IMR-90 (cell line): Measurements from ENCODE around the gene MIEF2. TPM values are rescaled to one million over a fixed set of nuclear protein-coding genes. Genes with fewer than 3 reads are reported as not detected.

Source experiments
- ATAC-seq: fragments of 200-7000 bp; cut with Tn5 transposase; 2 replicates; pipeline ENCODE4 v1.9.1; 2020; ENCODE audit warnings: low read depth, mild to moderate bottlenecking, moderate library complexity
- BruUV-seq: library from RNA; stranded (reverse); fragments of 400-500 nt; replicated peaks from 2 replicates; lab custom pipeline; 2021; lab: Mats Ljungman, UMichigan
- CTCF ChIA-PET: fragments of 300-600 bp; formaldehyde crosslinking; extraction: SDS; loops from one replicate; lab custom pipeline; 2021; ENCODE audit warnings: antibody characterized with exemption; lab: Yijun Ruan, JAX
- POLR2A ChIA-PET: fragments of 300-600 bp; sonication (Branson Sonifier 250); formaldehyde crosslinking; loops from one replicate; lab custom pipeline; 2022; ENCODE audit warnings: antibody characterized with exemption; ENCODE audit not compliant: unreplicated experiment; lab: Charles Lee
- DNase-seq: peaks from one replicate; pipeline ENCODE4 v3.0.0; 2013
- H2AFZ ChIP-seq: replicated peaks from 2 replicates; pipeline ENCODE3; 2013; ENCODE audit warnings: low read length, mild to moderate bottlenecking; ENCODE audit not compliant: poor library complexity
- H2AK5ac ChIP-seq: 2 replicates; pipeline ENCODE4 v1.6.1; 2013; ENCODE audit warnings: low read depth, low read length, inconsistent platforms
- H2AK9ac ChIP-seq: replicated peaks from 2 replicates; pipeline ENCODE3; 2013; ENCODE audit warnings: mild to moderate bottlenecking, low read depth, low read length, moderate library complexity; ENCODE audit not compliant: poor library complexity
- H2BK120ac ChIP-seq: 2 replicates; pipeline ENCODE4 v1.6.1; 2013; ENCODE audit warnings: low read depth, low read length, inconsistent platforms
- H2BK15ac ChIP-seq: 3 replicates; pipeline ENCODE4 v1.6.1; 2013; ENCODE audit warnings: low read depth, low read length, inconsistent platforms
- H2BK20ac ChIP-seq: 2 replicates; pipeline ENCODE4 v1.6.1; 2013; ENCODE audit warnings: low read depth, mild to moderate bottlenecking, inconsistent platforms, low read length, moderate library complexity
- H2BK5ac ChIP-seq: 2 replicates; pipeline ENCODE4 v1.6.1; 2013; ENCODE audit warnings: mild to moderate bottlenecking, low read depth, low read length, inconsistent platforms; ENCODE audit not compliant: poor library complexity, severe bottlenecking
- H3K14ac ChIP-seq: replicated peaks from 2 replicates; pipeline ENCODE4 v1.6.1; 2013; ENCODE audit warnings: low read depth, low read length, inconsistent platforms
- H3K18ac ChIP-seq: 2 replicates; pipeline ENCODE4 v1.6.1; 2013; ENCODE audit warnings: low read depth, low read length, control low read depth
- H3K23ac ChIP-seq: 2 replicates; pipeline ENCODE4 v1.6.1; 2013; ENCODE audit warnings: low read depth, low read length, inconsistent platforms
- H3K27ac ChIP-seq: 2 replicates; pipeline ENCODE4 v1.5.1; 2013; ENCODE audit warnings: mild to moderate bottlenecking, control low read depth, low read length; ENCODE audit not compliant: insufficient read depth
- H3K27me3 ChIP-seq: 2 replicates; pipeline ENCODE4 v1.6.1; 2013; ENCODE audit warnings: low read length; ENCODE audit not compliant: control insufficient read depth, insufficient read depth
- H3K36me3 ChIP-seq: 2 replicates; pipeline ENCODE4 v1.6.1; 2013; ENCODE audit warnings: low read length, mixed read lengths; ENCODE audit not compliant: control insufficient read depth, insufficient read depth
- H3K4ac ChIP-seq: 2 replicates; pipeline ENCODE4 v1.6.1; 2013; ENCODE audit warnings: low read depth, low read length, inconsistent platforms
- H3K4me1 ChIP-seq: 2 replicates; pipeline ENCODE4 v1.6.1; 2013; ENCODE audit warnings: low read length, mixed read lengths; ENCODE audit not compliant: control insufficient read depth, insufficient read depth
- H3K4me2 ChIP-seq: 2 replicates; pipeline ENCODE4 v1.6.1; 2013; ENCODE audit warnings: low read depth, mild to moderate bottlenecking, control low read depth, low read length, moderate library complexity
- H3K4me3 ChIP-seq: 2 replicates; pipeline ENCODE4 v1.5.1; 2013; ENCODE audit warnings: low read depth, mild to moderate bottlenecking, control low read depth, low read length, moderate library complexity; ENCODE audit not compliant: insufficient read depth
- H3K56ac ChIP-seq: 2 replicates; pipeline ENCODE4 v1.6.1; 2013; ENCODE audit warnings: low read length, inconsistent platforms; ENCODE audit not compliant: insufficient read depth; ENCODE audit errors: extremely low read depth
- H3K79me1 ChIP-seq, 2 experiments: 2 replicates each; pipeline ENCODE4 v1.6.1; 2013; ENCODE audit warnings: low read length in 2 of 2, inconsistent platforms in 1 of 2, low read depth in 1 of 2
- H3K9ac ChIP-seq: 2 replicates; pipeline ENCODE4 v1.6.1; 2013; ENCODE audit warnings: low read depth, low read length, control low read depth
- H3K9me1 ChIP-seq: 2 replicates; pipeline ENCODE4 v1.6.1; 2013; ENCODE audit warnings: low read length, inconsistent platforms; ENCODE audit not compliant: insufficient read depth
- H3K9me3 ChIP-seq: 2 replicates; pipeline ENCODE4 v1.6.1; 2013; ENCODE audit warnings: low read length; ENCODE audit not compliant: control insufficient read depth, insufficient read depth
- H4K20me1 ChIP-seq: 2 replicates; pipeline ENCODE4 v1.6.1; 2013; ENCODE audit warnings: low read length, inconsistent platforms; ENCODE audit not compliant: insufficient read depth
- H4K5ac ChIP-seq: 2 replicates; pipeline ENCODE4 v1.6.1; 2013; ENCODE audit warnings: mild to moderate bottlenecking, low read depth, low read length, control low read depth
- H4K8ac ChIP-seq, 2 experiments: 2 replicates each; pipeline ENCODE4 v1.6.1; 2013; ENCODE audit warnings: low read depth in 2 of 2, low read length in 2 of 2, control low read depth in 1 of 2, inconsistent platforms in 1 of 2
- H4K91ac ChIP-seq: 2 replicates; pipeline ENCODE4 v1.6.1; 2013; ENCODE audit warnings: low read depth, low read length, inconsistent platforms; ENCODE audit not compliant: insufficient read depth
- BHLHE40 ChIP-seq: fragments of 150-350 bp; IDR thresholded peaks from 2 replicates; pipeline ENCODE4 v1.6.1; 2016; ENCODE audit warnings: mild to moderate bottlenecking, low read depth, low read length
- CEBPB ChIP-seq: IDR thresholded peaks from 2 replicates; pipeline ENCODE4 v1.6.1; 2012; ENCODE audit warnings: low read depth, low read length, improper control_type of control experiment
- CHD1 ChIP-seq: IDR thresholded peaks from 2 replicates; pipeline ENCODE4 v1.6.1; 2012; ENCODE audit warnings: low read depth, low read length, improper control_type of control experiment
- CTCF ChIP-seq: conservative IDR thresholded peaks from 2 replicates; pipeline ENCODE4 v1.5.1; 2012; ENCODE audit warnings: mild to moderate bottlenecking, low read depth, low read length, improper control_type of control experiment
- ELK1 ChIP-seq: fragments of 150-350 bp; IDR thresholded peaks from 2 replicates; pipeline ENCODE4 v1.6.1; 2016; ENCODE audit warnings: low read depth, mild to moderate bottlenecking, low read length, moderate library complexity, borderline replicate concordance
- FOS ChIP-seq: fragments of 150-350 bp; IDR thresholded peaks from 2 replicates; pipeline ENCODE4 v1.6.1; 2016; ENCODE audit warnings: low read depth, low read length
- MAFK ChIP-seq: IDR thresholded peaks from 2 replicates; pipeline ENCODE4 v1.6.1; 2012; ENCODE audit warnings: low read depth, low read length, improper control_type of control experiment
- MAZ ChIP-seq: IDR thresholded peaks from 2 replicates; pipeline ENCODE4 v1.6.1; 2012; ENCODE audit warnings: low read depth, mild to moderate bottlenecking, low read length, improper control_type of control experiment, moderate library complexity, borderline replicate concordance
- MXI1 ChIP-seq: IDR thresholded peaks from 2 replicates; pipeline ENCODE4 v1.6.1; 2012; ENCODE audit warnings: low read depth, mild to moderate bottlenecking, low read length, moderate library complexity, borderline replicate concordance
- NFE2L2 ChIP-seq: fragments of 150-350 bp; IDR thresholded peaks from 2 replicates; pipeline ENCODE4 v1.6.1; 2016; ENCODE audit warnings: low read depth, mild to moderate bottlenecking, low read length
- POLR2A ChIP-seq: IDR thresholded peaks from 2 replicates; pipeline ENCODE4 v1.6.1; 2012; ENCODE audit warnings: mild to moderate bottlenecking, low read depth, low read length
- RAD21 ChIP-seq: IDR thresholded peaks from 2 replicates; pipeline ENCODE4 v1.6.1; 2012; ENCODE audit warnings: low read length, improper control_type of control experiment
- RCOR1 ChIP-seq: IDR thresholded peaks from 2 replicates; pipeline ENCODE4 v1.6.1; 2012; ENCODE audit warnings: mild to moderate bottlenecking, low read length, improper control_type of control experiment; ENCODE audit not compliant: insufficient replicate concordance
- RFX5 ChIP-seq: IDR thresholded peaks from 2 replicates; pipeline ENCODE4 v1.8.0; 2012; ENCODE audit warnings: low read depth, mild to moderate bottlenecking, low read length, moderate library complexity
- SMC3 ChIP-seq: fragments of 150-350 bp; IDR thresholded peaks from 2 replicates; pipeline ENCODE4 v1.6.1; 2016; ENCODE audit warnings: low read depth, mild to moderate bottlenecking, antibody characterized with exemption, low read length, moderate library complexity
- USF2 ChIP-seq: fragments of 150-350 bp; IDR thresholded peaks from 2 replicates; pipeline ENCODE4 v1.6.1; 2017; ENCODE audit warnings: mild to moderate bottlenecking, antibody characterized with exemption, low read length, low read depth
- WGBS, 2 experiments: methylation state at CpG; one replicate each; pipeline versions ENCODE4 v1.1.5 to v1.1.7; 2013; ENCODE audit warnings: missing lambda C conversion rate in 2 of 2; ENCODE audit not compliant: insufficient read length in 1 of 2; ENCODE audit errors: extremely low coverage in 2 of 2; 5-methylcytosine and 5-hydroxymethylcytosine counted together
- dilution Hi-C: fragments of 300-500 bp; cut with HindIII; formaldehyde crosslinking; loops from one replicate; pipeline ENCODE4 v1.14.3; 2018; ENCODE audit warnings: low sequenced_read_pairs; ENCODE audit not compliant: unreplicated experiment
- in situ Hi-C: fragments of 300-500 bp; cut with MboI; formaldehyde crosslinking; loops from 3 replicates; pipeline ENCODE4 v1.14.3; 2019; ENCODE audit warnings: low sequenced_read_pairs, inconsistent platforms, mixed read lengths
- intact Hi-C: fragments of 100-400 bp; cut with micrococcal nuclease; formaldehyde crosslinking; loops from 2 replicates; pipeline ENCODE4 v1.10.0; 2022
- polyA plus RNA-seq, 3 experiments: library from polyadenylated mRNA; depleted of rRNA; stranded (reverse); fragments of >200 nt; gene quantifications; 2 replicates each; pipeline ENCODE4 v1.2.3, GENCODE V29; 2012; ENCODE audit warnings: low replicate concordance in 1 of 3
- total RNA-seq: library from RNA; depleted of rRNA; stranded (reverse); fragments of >200 nt; gene quantifications from 2 replicates; pipeline ENCODE4 v1.2.3, GENCODE V29; 2012

The MIEF2 gene
- total and polyA plus RNA-seq, 2 of the 4 experiments (the other 2 are of a cell fraction): 9.1 to 26.6 TPM

DNA sequence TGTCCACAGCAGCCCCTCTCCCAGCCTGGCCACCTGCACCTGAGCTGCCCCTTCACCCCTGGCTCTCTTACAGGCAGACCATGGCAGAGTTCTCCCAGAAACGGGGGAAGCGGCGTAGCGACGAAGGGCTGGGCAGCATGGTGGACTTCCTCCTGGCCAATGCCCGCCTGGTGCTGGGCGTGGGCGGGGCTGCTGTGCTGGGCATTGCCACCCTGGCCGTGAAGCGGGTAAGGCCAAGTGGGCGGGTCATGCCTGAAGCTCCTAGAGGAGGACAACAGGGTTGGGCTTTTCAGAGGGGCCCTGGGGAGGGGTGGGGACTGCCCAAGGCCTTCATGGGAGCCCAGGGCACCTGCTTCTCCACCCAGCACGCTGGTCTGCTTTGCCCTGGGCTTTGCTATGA lies 2.2 kb downstream of the MIEF2 start:
- no peaks in the 10 kb centered on the region for H3K9me3 ChIP-seq
- no peak for TF ChIP-seq NFE2L2
- no peak for TF ChIP-seq SMC3
- no peak for TF ChIP-seq RCOR1
- no peak for TF ChIP-seq MAFK
- no peak for TF ChIP-seq CHD1
- TF ChIP-seq POLR2A: no peak
- no peak for TF ChIP-seq RFX5
- TF ChIP-seq USF2: no peak
- TF ChIP-seq RAD21: no peak
- no peak for TF ChIP-seq CEBPB
- no peak for TF ChIP-seq MAZ
- TF ChIP-seq BHLHE40: no peak
- TF ChIP-seq CTCF: no peak
- TF ChIP-seq FOS: no peak
- TF ChIP-seq MXI1: no peak
- TF ChIP-seq ELK1: no peak
- DNase-seq (no peak), ATAC-seq (no peak)
- H2BK20ac ChIP-seq: no peak overlapping the region
- H2BK5ac ChIP-seq: no peak overlapping the region
- peak overlapping the region; percentile 42 for H2AK9ac ChIP-seq
- H3K14ac ChIP-seq: no peak overlapping the region
- H3K9ac ChIP-seq: no peak overlapping the region
- H2BK15ac ChIP-seq: no peak overlapping the region
- H3K9me1 ChIP-seq: peaks cover 20% of the 10 kb centered on the region
- H3K18ac ChIP-seq: no peak overlapping the region
- H3K23ac ChIP-seq: no peak overlapping the region
- no TSS peak for BruUV-seq
- intact Hi-C loops (no loop called here), dilution Hi-C loops (no loop called here), in situ Hi-C loops (no loop called here)
- no peak overlapping the region for H4K91ac ChIP-seq
- 96% methylated on average over 9 of the region's 12 CpGs; no CpG with 5 or more reads in 1 of the 2 experiments for WGBS, 2 experiments
- H3K36me3 ChIP-seq: peaks cover 26% of the 10 kb centered on the region
- peaks cover 13 to 61% of the 10 kb centered on the region in 2 experiments for H3K79me1 ChIP-seq
- H4K20me1 ChIP-seq: peaks cover 5% of the 10 kb centered on the region
- peaks cover 16% of the 10 kb centered on the region for H3K4me1 ChIP-seq
- H4K5ac ChIP-seq: no peak overlapping the region
- no peak overlapping the region for H3K27ac ChIP-seq
- H4K8ac ChIP-seq: no peak overlapping the region
- H2BK120ac ChIP-seq: no peak overlapping the region
- H2AFZ ChIP-seq: no peak overlapping the region
- ChIA-PET POLR2A (no interaction called here), CTCF (interaction anchor here (0.5 kb wide), 1 partner anchor 424 kb away, joined by 3 read pairs; no protein-coding TSS in a partner anchor)
- H2AK5ac ChIP-seq: no peak overlapping the region
- H3K4me3 ChIP-seq: no peak overlapping the region
- H3K27me3 ChIP-seq: no peaks in the 10 kb centered on the region
- H3K4me2 ChIP-seq: no peak overlapping the region
- H3K4ac ChIP-seq: no peak overlapping the region
- H3K56ac ChIP-seq: no peak overlapping the region
